Measurements from ENCODE around the gene RSPO4. TPM values are rescaled to one million over a fixed set of nuclear protein-coding genes. Genes with fewer than 3 reads are reported as not detected.
A peak's percentile ranks its signal among the peaks of the same experiment; 100 is the strongest.
"Not testable (repeated sequence)": the region's sequence is repeated elsewhere in the genome, so short reads cannot be mapped to it uniquely, and the experiment has no call there.

RSPO4 gene
- polyA plus RNA-seq, 3 donors from 2014 or later = not detected

- Mint-ChIP-seq H3K4me1 (no peaks in the 10 kb centered on the region), H3K27me3 (ENCODE audit: low read depth in 3 of 3) (peaks cover 2 to 7% (median 4%) of the 10 kb centered on the region in 3 donors), H3K9me3 (no peaks in the 10 kb centered on the region)
Measured at GRCh38 chr20:997016-997415, 5.1 kb downstream of the RSPO4 start.

GRCh38 chr20:995170-995569 is 6.9 kb downstream of the RSPO4 start:
- Mint-ChIP-seq H3K27me3 (ENCODE audit: low read depth in 3 of 3) (peaks cover 3 to 4% (median 3%) of the 10 kb centered on the region in 3 donors), H3K4me1 (no peaks in the 10 kb centered on the region)

More at GRCh38 chr20:997016-997415, 5.1 kb downstream of the RSPO4 start:
- no peak for DNase-seq
- no peak overlapping the region for H3K4me3 Mint-ChIP-seq
- H3K36me3 Mint-ChIP-seq = no peaks in the 10 kb centered on the region
- no peak overlapping the region for H3K27ac Mint-ChIP-seq

GRCh38 chr20:992801-993535 is 9.1 kb downstream of the RSPO4 start:
- H3K27me3 Mint-ChIP-seq (ENCODE audit: low read depth in 3 of 3) = peaks cover 2 to 4% (median 3%) of the 10 kb centered on the region in 3 donors
- H3K36me3 Mint-ChIP-seq = no peaks in the 10 kb centered on the region
- no peak for DNase-seq
- no peak overlapping the region for H3K27ac Mint-ChIP-seq
- no peaks in the 10 kb centered on the region for H3K4me1 Mint-ChIP-seq
- no peak overlapping the region for H3K4me3 Mint-ChIP-seq
- no peaks in the 10 kb centered on the region for H3K9me3 Mint-ChIP-seq

More at GRCh38 chr20:995170-995569, 6.9 kb downstream of the RSPO4 start:
- DNase-seq = no peak
- no peak overlapping the region for H3K4me3 Mint-ChIP-seq
- no peaks in the 10 kb centered on the region for H3K36me3 Mint-ChIP-seq
- no peak overlapping the region for H3K27ac Mint-ChIP-seq
- no peaks in the 10 kb centered on the region for H3K9me3 Mint-ChIP-seq

GRCh38 chr20:991850-992249 is 10.3 kb downstream of the RSPO4 start:
- H3K4me1 Mint-ChIP-seq = no peaks in the 10 kb centered on the region
- no peaks in the 10 kb centered on the region for H3K36me3 Mint-ChIP-seq
- peaks cover 2 to 6% (median 5%) of the 10 kb centered on the region in 3 donors for H3K27me3 Mint-ChIP-seq (ENCODE audit: low read depth in 3 of 3)
- no peak overlapping the region for H3K27ac Mint-ChIP-seq
- no peak overlapping the region for H3K4me3 Mint-ChIP-seq
- no peaks in the 10 kb centered on the region for H3K9me3 Mint-ChIP-seq
- no peak for DNase-seq

GRCh38 chr20:990293-990959 is 11.7 kb downstream of the RSPO4 start:
- peaks cover 5 to 9% (median 6%) of the 10 kb centered on the region in 3 donors for H3K27me3 Mint-ChIP-seq (ENCODE audit: low read depth in 3 of 3)
- no peaks in the 10 kb centered on the region for H3K4me1 Mint-ChIP-seq
- no peak overlapping the region for H3K27ac Mint-ChIP-seq
- no peaks in the 10 kb centered on the region for H3K9me3 Mint-ChIP-seq
- no peak overlapping the region for H3K4me3 Mint-ChIP-seq
- no peak for DNase-seq
- no peaks in the 10 kb centered on the region for H3K36me3 Mint-ChIP-seq

GRCh38 chr20:988272-988671 is 13.8 kb downstream of the RSPO4 start:
- Mint-ChIP-seq H3K27ac (no peak overlapping the region), H3K4me3 (no peak overlapping the region), H3K36me3 (no peaks in the 10 kb centered on the region), H3K4me1 (no peaks in the 10 kb centered on the region), H3K27me3 (ENCODE audit: low read depth in 3 of 3) (peaks cover 6 to 9% (median 7%) of the 10 kb centered on the region in 3 donors), H3K9me3 (no peaks in the 10 kb centered on the region)
- DNase-seq = no peak

GRCh38 chr20:987677-988076 is 14.4 kb downstream of the RSPO4 start:
- no peaks in the 10 kb centered on the region for H3K4me1 Mint-ChIP-seq
- no peaks in the 10 kb centered on the region for H3K36me3 Mint-ChIP-seq
- no peak overlapping the region for H3K27ac Mint-ChIP-seq
- H3K27me3 Mint-ChIP-seq (ENCODE audit: low read depth in 3 of 3) = peaks cover 6 to 9% (median 7%) of the 10 kb centered on the region in 3 donors
- no peak for DNase-seq
- H3K9me3 Mint-ChIP-seq = no peaks in the 10 kb centered on the region
- no peak overlapping the region for H3K4me3 Mint-ChIP-seq

- H3K9me3 Mint-ChIP-seq = no peaks in the 10 kb centered on the region
- no peak for DNase-seq
- no peaks in the 10 kb centered on the region for H3K4me1 Mint-ChIP-seq
- H3K4me3 Mint-ChIP-seq = no peak overlapping the region
- H3K36me3 Mint-ChIP-seq = no peaks in the 10 kb centered on the region
- H3K27me3 Mint-ChIP-seq (ENCODE audit: low read depth in 3 of 3) = peaks cover 5 to 9% (median 7%) of the 10 kb centered on the region in 3 donors
- H3K27ac Mint-ChIP-seq = no peak overlapping the region
Measured at GRCh38 chr20:986733-987355, 15.3 kb downstream of the RSPO4 start.

- H3K4me3 Mint-ChIP-seq; H3K27me3 Mint-ChIP-seq (ENCODE audit: low read depth in 3 of 3); H3K4me1 Mint-ChIP-seq; H3K27ac Mint-ChIP-seq; DNase-seq; H3K36me3 Mint-ChIP-seq; H3K9me3 Mint-ChIP-seq: not testable (repeated sequence)
Measured at GRCh38 chr20:984994-985393, 17.1 kb downstream of the RSPO4 start.

- Mint-ChIP-seq H3K4me1 (no peaks in the 10 kb centered on the region), H3K4me3 (no peak overlapping the region), H3K36me3 (no peaks in the 10 kb centered on the region), H3K9me3 (no peaks in the 10 kb centered on the region), H3K27me3 (ENCODE audit: low read depth in 3 of 3) (peaks cover 6 to 9% (median 8%) of the 10 kb centered on the region in 3 donors), H3K27ac (no peak overlapping the region)
- no peak for DNase-seq
Measured at GRCh38 chr20:982754-983153, 19.4 kb downstream of the RSPO4 start.

- H3K4me3 Mint-ChIP-seq = no peak overlapping the region
- no peak for DNase-seq
- no peaks in the 10 kb centered on the region for H3K9me3 Mint-ChIP-seq
- no peaks in the 10 kb centered on the region for H3K36me3 Mint-ChIP-seq
- H3K4me1 Mint-ChIP-seq = peaks cover 0 to 1% of the 10 kb centered on the region in 2 donors
- peaks cover 3 to 7% (median 3%) of the 10 kb centered on the region in 3 donors for H3K27me3 Mint-ChIP-seq (ENCODE audit: low read depth in 3 of 3)
- peak overlapping the region in 1 of 6 donors; percentile 14 for H3K27ac Mint-ChIP-seq
Measured at GRCh38 chr20:977021-977420, 25.1 kb downstream of the RSPO4 start.

- Mint-ChIP-seq H3K27ac (no peak overlapping the region), H3K36me3 (no peaks in the 10 kb centered on the region), H3K4me1 (peaks cover 0 to 1% of the 10 kb centered on the region in 2 donors), H3K4me3 (no peak overlapping the region), H3K27me3 (ENCODE audit: low read depth in 3 of 3) (peaks cover 3 to 7% (median 3%) of the 10 kb centered on the region in 3 donors), H3K9me3 (no peaks in the 10 kb centered on the region)
- no peak for DNase-seq
Measured at GRCh38 chr20:976033-976432, 26.1 kb downstream of the RSPO4 start.

GRCh38 chr20:973785-974194 is 28.3 kb downstream of the RSPO4 start:
- Mint-ChIP-seq H3K4me1 (peaks cover 0 to 1% of the 10 kb centered on the region in 2 donors), H3K27me3 (ENCODE audit: low read depth in 3 of 3) (peaks cover under 1 to 7% (median 3%) of the 10 kb centered on the region in 3 donors), H3K36me3 (no peaks in the 10 kb centered on the region), H3K4me3 (no peak overlapping the region), H3K9me3 (no peaks in the 10 kb centered on the region), H3K27ac (peak overlapping the region in 1 of 6 donors; percentile 26)
- DNase-seq = peak; percentile 13 to 29 (median 24)

- Mint-ChIP-seq H3K27ac (no peak overlapping the region), H3K36me3 (no peaks in the 10 kb centered on the region), H3K4me1 (peaks cover 0 to 1% of the 10 kb centered on the region in 2 donors), H3K9me3 (no peaks in the 10 kb centered on the region), H3K4me3 (no peak overlapping the region), H3K27me3 (ENCODE audit: low read depth in 3 of 3) (peaks cover 1 to 7% (median 3%) of the 10 kb centered on the region in 3 donors)
- no peak for DNase-seq
Measured at GRCh38 chr20:972256-972655, 29.9 kb downstream of the RSPO4 start.

All from immature natural killer cell (primary cell).